ENCODE data around the gene ABCG1.

DNA sequence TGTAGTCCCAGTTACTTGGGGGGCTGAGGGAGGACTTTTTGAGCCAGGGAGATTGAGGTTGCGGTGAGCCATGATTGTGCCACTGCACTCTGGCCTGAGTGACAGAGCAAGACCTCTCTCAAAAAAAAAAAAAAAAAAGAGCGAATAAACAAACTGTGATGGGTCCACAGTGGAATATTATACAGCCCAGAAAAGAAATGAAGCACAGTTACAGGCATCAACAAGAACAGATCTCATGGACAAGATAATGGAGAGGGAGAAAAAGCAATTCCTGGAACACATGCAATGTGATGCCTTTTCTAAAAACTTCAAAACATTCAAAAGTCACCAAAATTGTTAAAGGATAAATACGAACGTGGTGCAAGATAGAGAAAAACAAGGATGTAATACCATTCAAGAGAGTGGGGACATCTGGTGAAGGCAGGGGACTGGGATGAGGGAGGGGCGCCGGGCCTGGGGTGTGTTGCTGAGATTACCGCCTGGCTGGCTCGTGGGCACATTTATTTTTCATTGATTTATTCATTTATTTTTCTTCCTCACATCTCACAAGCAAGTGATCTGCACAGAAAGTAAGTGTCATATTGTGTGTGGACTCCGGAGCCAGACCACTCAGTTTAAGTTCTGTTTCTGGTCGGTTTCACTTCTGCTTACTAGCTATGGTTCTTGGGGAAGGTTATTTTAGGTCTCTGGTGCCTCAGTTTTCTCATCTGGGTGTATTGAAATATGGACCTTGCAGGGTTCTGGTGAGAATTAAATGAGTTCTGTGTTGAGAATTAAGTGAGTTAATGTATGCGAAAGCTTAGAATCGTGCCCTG lies 30.1 kb downstream of the ABCG1 start:
- TF ChIP-seq, protein P1, sequence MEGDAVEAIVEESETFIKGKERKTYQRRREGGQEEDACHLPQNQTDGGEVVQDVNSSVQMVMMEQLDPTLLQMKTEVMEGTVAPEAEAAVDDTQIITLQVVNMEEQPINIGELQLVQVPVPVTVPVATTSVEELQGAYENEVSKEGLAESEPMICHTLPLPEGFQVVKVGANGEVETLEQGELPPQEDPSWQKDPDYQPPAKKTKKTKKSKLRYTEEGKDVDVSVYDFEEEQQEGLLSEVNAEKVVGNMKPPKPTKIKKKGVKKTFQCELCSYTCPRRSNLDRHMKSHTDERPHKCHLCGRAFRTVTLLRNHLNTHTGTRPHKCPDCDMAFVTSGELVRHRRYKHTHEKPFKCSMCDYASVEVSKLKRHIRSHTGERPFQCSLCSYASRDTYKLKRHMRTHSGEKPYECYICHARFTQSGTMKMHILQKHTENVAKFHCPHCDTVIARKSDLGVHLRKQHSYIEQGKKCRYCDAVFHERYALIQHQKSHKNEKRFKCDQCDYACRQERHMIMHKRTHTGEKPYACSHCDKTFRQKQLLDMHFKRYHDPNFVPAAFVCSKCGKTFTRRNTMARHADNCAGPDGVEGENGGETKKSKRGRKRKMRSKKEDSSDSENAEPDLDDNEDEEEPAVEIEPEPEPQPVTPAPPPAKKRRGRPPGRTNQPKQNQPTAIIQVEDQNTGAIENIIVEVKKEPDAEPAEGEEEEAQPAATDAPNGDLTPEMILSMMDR (IDR thresholded peaks at IDR 0.05): no peak
- TF ChIP-seq POLR2A (IDR thresholded peaks at IDR 0.05): no peak
